ENCODE measurements around the gene BLID.

The BLID gene

GRCh38 chr11:122075016-122075415 lies 41.0 kb downstream of the BLID start:
- peak; percentile 88 for DNase-seq

GRCh38 chr11:122074022-122074421 lies 42.0 kb downstream of the BLID start:
- no peak for DNase-seq

- no peak for DNase-seq
Observed at GRCh38 chr11:122071709-122072202, 44.3 kb downstream of the BLID start.

- peak; percentile 93 for DNase-seq
Observed at GRCh38 chr11:122069707-122070360, 46.2 kb downstream of the BLID start.

- no peak for DNase-seq
Observed at GRCh38 chr11:122068837-122069236, 47.2 kb downstream of the BLID start.

GRCh38 chr11:122068141-122068540 lies 47.9 kb downstream of the BLID start:
- no peak for DNase-seq
